Neural cell (in vitro differentiated cells): ENCODE results near the gene SQOR. TPM values are rescaled to one million over a fixed set of nuclear protein-coding genes. Genes with fewer than 3 reads are reported as not detected.

Experiments used
- H2AFZ ChIP-seq: fragments of 200-600, 300-800 bp; sonication (generic), shearing (Covaris generic); 2 replicates; pipeline ENCODE4 v1.6.0; 2014; ENCODE audit warnings: low read depth, mild to moderate bottlenecking, antibody characterized with exemption, low read length, moderate library complexity
- H3F3A ChIP-seq: fragments of 200-600 bp; shearing (Covaris generic); 2 replicates; pipeline ENCODE4 v1.6.1; 2016; ENCODE audit warnings: mild to moderate bottlenecking, moderate library complexity, mixed read lengths, antibody characterized with exemption, low read length; ENCODE audit not compliant: insufficient read depth, poor library complexity, severe bottlenecking
- H3K27ac ChIP-seq: fragments of 200-600, 300-800 bp; sonication (generic), shearing (Covaris generic); 2 replicates; pipeline ENCODE4 v1.5.1; 2014; ENCODE audit warnings: mild to moderate bottlenecking, low read length, moderate library complexity
- H3K27me3 ChIP-seq: fragments of 300-800, 200-600 bp; sonication (generic), shearing (Covaris generic); 2 replicates; pipeline ENCODE4 v1.6.0; 2014; ENCODE audit warnings: mild to moderate bottlenecking, low read depth, low read length, moderate library complexity; ENCODE audit not compliant: insufficient read depth
- H3K36me3 ChIP-seq: fragments of 300-800, 200-600 bp; sonication (generic), shearing (Covaris generic); 2 replicates; pipeline ENCODE4 v1.5.1; 2014; ENCODE audit warnings: mild to moderate bottlenecking, antibody characterized with exemption, low read length, moderate library complexity; ENCODE audit not compliant: insufficient read depth
- H3K4me2 ChIP-seq: fragments of 300-800, 200-600 bp; sonication (generic), shearing (Covaris generic); 2 replicates; pipeline ENCODE4 v1.6.0; 2014; ENCODE audit warnings: mild to moderate bottlenecking, low read length
- H3K4me3 ChIP-seq: fragments of 300-800, 200-600 bp; sonication (generic), shearing (Covaris generic); 2 replicates; pipeline ENCODE4 v1.5.1; 2014; ENCODE audit warnings: mild to moderate bottlenecking, low read length, moderate library complexity
- H3K79me2 ChIP-seq: fragments of 200-600 bp; shearing (Covaris generic); replicated peaks from 2 replicates; pipeline ENCODE4 v1.6.0; 2014; ENCODE audit warnings: mild to moderate bottlenecking, low read length, moderate library complexity; ENCODE audit not compliant: insufficient read depth
- H3K9ac ChIP-seq: fragments of 300-800, 200-600 bp; sonication (generic), shearing (Covaris generic); 2 replicates; pipeline ENCODE4 v1.6.1; 2016; ENCODE audit warnings: mild to moderate bottlenecking, low read length, mixed read lengths
- H3K9me2 ChIP-seq: fragments of 200-600 bp; shearing (Covaris generic); 2 replicates; pipeline ENCODE4 v1.6.1; 2016; ENCODE audit warnings: mild to moderate bottlenecking, low read length, mixed read lengths; ENCODE audit not compliant: insufficient read depth
- H3K9me3 ChIP-seq: fragments of 200-600, 300-800 bp; sonication (generic), shearing (Covaris generic); 2 replicates; pipeline ENCODE4 v1.6.1; 2016; ENCODE audit warnings: mild to moderate bottlenecking, mixed run types, low read length, moderate library complexity, mixed read lengths
- H4K20me1 ChIP-seq: fragments of 200-600 bp; shearing (Covaris generic); 2 replicates; pipeline ENCODE4 v1.6.1; 2016; ENCODE audit warnings: mild to moderate bottlenecking, mixed run types; ENCODE audit not compliant: insufficient read depth
- CTCF ChIP-seq: fragments of 450-650 bp; IDR thresholded peaks from 2 replicates; pipeline ENCODE4 v1.5.1; 2014; ENCODE audit warnings: antibody characterized with exemption, mild to moderate bottlenecking, moderate library complexity; ENCODE audit not compliant: poor library complexity, severe bottlenecking
- EP300 ChIP-seq: fragments of 450-650 bp; conservative IDR thresholded peaks from 2 replicates; pipeline ENCODE4 v1.6.1; 2014; ENCODE audit warnings: antibody characterized with exemption, mild to moderate bottlenecking, moderate library complexity; ENCODE audit not compliant: poor library complexity, severe bottlenecking
- EZH2 ChIP-seq: fragments of 200-600, 300-800 bp; shearing (Covaris generic), sonication (generic); IDR thresholded peaks from 2 replicates; pipeline ENCODE4 v1.6.1; 2014; ENCODE audit warnings: antibody characterized with exemption, low read length, borderline replicate concordance, mild to moderate bottlenecking; ENCODE audit not compliant: insufficient read depth, poor library complexity, severe bottlenecking
- MXI1 ChIP-seq: fragments of 450-650 bp; conservative IDR thresholded peaks from 2 replicates; pipeline ENCODE4 v1.6.1; 2014; ENCODE audit warnings: antibody characterized with exemption, mild to moderate bottlenecking; ENCODE audit not compliant: poor library complexity, severe bottlenecking
- POLR2AphosphoS5 ChIP-seq: IDR thresholded peaks from 2 replicates; pipeline ENCODE4 v1.6.1; 2012
- RAD21 ChIP-seq: fragments of 450-650 bp; conservative IDR thresholded peaks from 2 replicates; pipeline ENCODE4 v1.6.1; 2014; ENCODE audit warnings: antibody characterized with exemption, mild to moderate bottlenecking, moderate library complexity
- SMC3 ChIP-seq: fragments of 450-650 bp; conservative IDR thresholded peaks from 2 replicates; pipeline ENCODE4 v1.6.1; 2014; ENCODE audit warnings: antibody characterized with exemption, mild to moderate bottlenecking, moderate library complexity; ENCODE audit not compliant: poor library complexity
- TAF1 ChIP-seq: IDR thresholded peaks from 2 replicates; pipeline ENCODE4 v1.6.1; 2012; ENCODE audit warnings: low read depth
- polyA plus RNA-seq: library from polyadenylated mRNA; depleted of rRNA; stranded (reverse); fragments of >200 nt; gene quantifications from 2 replicates; pipeline ENCODE4 v1.2.3, GENCODE V29; 2014
- TF ChIP-seq, protein P1 (sequence below): IDR thresholded peaks from 2 replicates; pipeline ENCODE4 v1.6.1; 2012; ENCODE audit warnings: borderline replicate concordance

Gene SQOR
- polyA plus RNA-seq, 1 donor from 2014 or later, result not detected

GRCh38 chr15:45594319-45594718, 40.5 kb upstream of the SQOR start:
- Histone ChIP-seq H2AFZ (no peak overlapping the region), H3K79me2 (peaks cover 39% of the 10 kb centered on the region), H3K9ac (no peak overlapping the region), H3K4me3 (no peak overlapping the region), H3K36me3 (peaks cover 12% of the 10 kb centered on the region), H3K9me2 (no peaks in the 10 kb centered on the region), H4K20me1 (no peaks in the 10 kb centered on the region), H3K27ac (no peak overlapping the region), H3K27me3 (no peaks in the 10 kb centered on the region), H3K9me3 (no peaks in the 10 kb centered on the region), H3F3A (no peaks in the 10 kb centered on the region), H3K4me2 (no peak overlapping the region)
- TF ChIP-seq SMC3 (no peak), TAF1 (no peak), EP300 (no peak), CTCF (no peak), POLR2AphosphoS5 (no peak), RAD21 (no peak), EZH2 (no peak), MXI1 (no peak)
- TF ChIP-seq, protein P1, sequence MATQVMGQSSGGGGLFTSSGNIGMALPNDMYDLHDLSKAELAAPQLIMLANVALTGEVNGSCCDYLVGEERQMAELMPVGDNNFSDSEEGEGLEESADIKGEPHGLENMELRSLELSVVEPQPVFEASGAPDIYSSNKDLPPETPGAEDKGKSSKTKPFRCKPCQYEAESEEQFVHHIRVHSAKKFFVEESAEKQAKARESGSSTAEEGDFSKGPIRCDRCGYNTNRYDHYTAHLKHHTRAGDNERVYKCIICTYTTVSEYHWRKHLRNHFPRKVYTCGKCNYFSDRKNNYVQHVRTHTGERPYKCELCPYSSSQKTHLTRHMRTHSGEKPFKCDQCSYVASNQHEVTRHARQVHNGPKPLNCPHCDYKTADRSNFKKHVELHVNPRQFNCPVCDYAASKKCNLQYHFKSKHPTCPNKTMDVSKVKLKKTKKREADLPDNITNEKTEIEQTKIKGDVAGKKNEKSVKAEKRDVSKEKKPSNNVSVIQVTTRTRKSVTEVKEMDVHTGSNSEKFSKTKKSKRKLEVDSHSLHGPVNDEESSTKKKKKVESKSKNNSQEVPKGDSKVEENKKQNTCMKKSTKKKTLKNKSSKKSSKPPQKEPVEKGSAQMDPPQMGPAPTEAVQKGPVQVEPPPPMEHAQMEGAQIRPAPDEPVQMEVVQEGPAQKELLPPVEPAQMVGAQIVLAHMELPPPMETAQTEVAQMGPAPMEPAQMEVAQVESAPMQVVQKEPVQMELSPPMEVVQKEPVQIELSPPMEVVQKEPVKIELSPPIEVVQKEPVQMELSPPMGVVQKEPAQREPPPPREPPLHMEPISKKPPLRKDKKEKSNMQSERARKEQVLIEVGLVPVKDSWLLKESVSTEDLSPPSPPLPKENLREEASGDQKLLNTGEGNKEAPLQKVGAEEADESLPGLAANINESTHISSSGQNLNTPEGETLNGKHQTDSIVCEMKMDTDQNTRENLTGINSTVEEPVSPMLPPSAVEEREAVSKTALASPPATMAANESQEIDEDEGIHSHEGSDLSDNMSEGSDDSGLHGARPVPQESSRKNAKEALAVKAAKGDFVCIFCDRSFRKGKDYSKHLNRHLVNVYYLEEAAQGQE, result no peak

DNA sequence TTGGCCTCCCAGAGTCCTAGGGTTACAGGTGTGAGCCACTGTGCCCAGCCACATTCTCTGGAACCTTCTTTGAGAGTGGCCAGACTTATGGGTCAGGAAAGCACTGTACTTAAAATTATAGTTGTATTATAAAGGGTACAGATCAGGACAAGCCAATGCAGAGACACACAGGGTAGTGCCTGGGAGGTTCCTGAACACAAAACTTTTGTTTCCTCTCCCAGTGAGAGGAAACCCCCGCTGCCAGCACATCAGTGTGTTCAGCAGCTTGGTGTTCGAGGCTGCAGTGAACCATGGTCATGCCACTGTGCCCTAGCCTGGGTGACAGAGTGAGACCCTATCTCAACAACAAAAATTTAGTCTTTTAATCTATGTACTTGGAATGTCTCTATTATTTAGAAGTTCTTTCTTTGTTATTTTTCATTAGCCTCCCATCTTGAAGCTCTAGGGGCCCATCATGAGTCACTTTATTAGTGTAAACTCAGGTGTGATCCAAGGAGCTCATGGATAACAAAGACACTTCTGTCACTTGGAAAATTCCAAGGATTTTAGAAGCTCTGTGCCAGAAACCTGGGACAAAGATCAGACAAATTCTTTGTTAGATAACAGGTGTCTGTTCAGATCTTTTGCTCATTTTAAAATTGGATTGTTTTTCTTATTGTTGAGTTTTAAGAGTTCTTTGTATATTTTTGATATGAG, 39.8 kb upstream of the SQOR start:
- H3K27ac ChIP-seq, result no peak overlapping the region
- H3K9me3 ChIP-seq, result no peaks in the 10 kb centered on the region
- H3K79me2 ChIP-seq, result peaks cover 33% of the 10 kb centered on the region
- no peaks in the 10 kb centered on the region for H4K20me1 ChIP-seq
- H3K9me2 ChIP-seq, result no peaks in the 10 kb centered on the region
- TF ChIP-seq CTCF, result no peak
- no peak for TF ChIP-seq POLR2AphosphoS5
- no peak for TF ChIP-seq EZH2
- TF ChIP-seq TAF1, result no peak
- TF ChIP-seq SMC3, result no peak
- H3F3A ChIP-seq, result no peaks in the 10 kb centered on the region
- no peaks in the 10 kb centered on the region for H3K27me3 ChIP-seq
- no peak overlapping the region for H3K4me3 ChIP-seq
- no peak overlapping the region for H3K9ac ChIP-seq
- no peak overlapping the region for H2AFZ ChIP-seq
- no peak overlapping the region for H3K4me2 ChIP-seq
- peaks cover 12% of the 10 kb centered on the region for H3K36me3 ChIP-seq
